HS-5 (cell line): ENCODE results near the gene AP1S3.

Experiments
- DNase-seq: peaks from one replicate; pipeline ENCODE4 v3.0.0-alpha.2; 2012; ENCODE audit warnings: low read depth

AP1S3 gene

GRCh38 chr2:223722226-223722625 is 115.2 kb downstream of the AP1S3 start:
- no peak for DNase-seq

GRCh38 chr2:223721746-223722145 is 115.6 kb downstream of the AP1S3 start:
- DNase-seq: no peak

- DNase-seq: no peak
Measured at GRCh38 chr2:223720367-223720766, 117.0 kb downstream of the AP1S3 start.

GRCh38 chr2:223712642-223713041 is 124.7 kb downstream of the AP1S3 start:
- DNase-seq: no peak

GRCh38 chr2:223711596-223712326 is 125.6 kb downstream of the AP1S3 start:
- no peak for DNase-seq
